ENCODE measurements around the gene GPX4. TPM values are rescaled to one million over a fixed set of nuclear protein-coding genes. Genes with fewer than 3 reads are reported as not detected.

GPX4 gene
- total and polyA plus RNA-seq, 2 experiments from 2014 or later: 351 to 573 TPM

- Mint-ChIP-seq H3K4me1 (no peaks in the 10 kb centered on the region), H3K36me3 (ENCODE audit: low read depth) (peaks cover 37% of the 10 kb centered on the region), H3K9me3 (peaks cover 34% of the 10 kb centered on the region), H3K27ac (no peak overlapping the region), H3K27me3 (ENCODE audit: insufficient read depth, low read depth, poor library complexity) (peaks cover 4% of the 10 kb centered on the region), H3K4me3 (no peak overlapping the region)
- no peak for DNase-seq (ENCODE audit: low spot score)
- Histone ChIP-seq H3K79me2 (replicated peaks; ENCODE audit: insufficient read depth) (no peaks in the 10 kb centered on the region), H3K4me2 (no peak overlapping the region), H3K4me1 (ENCODE audit: insufficient read depth) (no peaks in the 10 kb centered on the region), H3K9me2 (ENCODE audit: insufficient read depth) (no peaks in the 10 kb centered on the region), H3K36me3 (ENCODE audit: insufficient read depth) (peaks cover 18% of the 10 kb centered on the region), H4K20me1 (replicated peaks; ENCODE audit: insufficient read depth) (no peaks in the 10 kb centered on the region), H3K27ac (ENCODE audit: low read depth) (no peak overlapping the region), H3K4me3 (no peak overlapping the region), H3K27me3 (ENCODE audit: insufficient read depth) (no peaks in the 10 kb centered on the region), H3F3A (replicated peaks; ENCODE audit: low read depth) (peaks cover 4% of the 10 kb centered on the region; the same call in 1 of the 2 replicates), H2AFZ (no peak overlapping the region)
- ATAC-seq: no peak
- TF ChIP-seq ZNF331 (CRISPR knock-in tag; IDR thresholded peaks at IDR 0.05; ENCODE audit: low read depth) (no peak), EZH2 (IDR thresholded peaks at IDR 0.05; ENCODE audit: low read depth, unreplicated experiment) (no peak), REST (IDR thresholded peaks at IDR 0.05; ENCODE audit: unreplicated experiment) (no peak), CREB1 (CRISPR knock-in tag; IDR thresholded peaks at IDR 0.05; ENCODE audit: low read depth) (no peak), POLR2AphosphoS5 (IDR thresholded peaks at IDR 0.05; ENCODE audit: low read depth) (no peak), ETS1 (IDR thresholded peaks at IDR 0.05) (no peak), STAT1 (IDR thresholded peaks at IDR 0.05; ENCODE audit: unreplicated experiment) (no peak), ZNF114 (CRISPR knock-in tag; IDR thresholded peaks at IDR 0.05) (no peak), NANOG (IDR thresholded peaks at IDR 0.05; ENCODE audit: borderline replicate concordance) (no peak), JUNB (IDR thresholded peaks at IDR 0.05; ENCODE audit: unreplicated experiment) (no peak), CTCF (conservative IDR thresholded peaks at IDR 0.05; ENCODE audit: low read depth in 2 of 2) (no peak), ZNF462 (CRISPR knock-in tag; IDR thresholded peaks at IDR 0.05) (no peak)
These were observed 45.7 kb upstream of the GPX4 start for GRCh38 chr19:1058112-1058511.
